Tibial nerve (tissue), 4 donors: Measurements from ENCODE around the gene B9D2. TPM values are rescaled to one million over a fixed set of nuclear protein-coding genes. Genes with fewer than 3 reads are reported as not detected.

Experiments
- DNase-seq, 2 donors: peaks; one replicate each; pipeline ENCODE4 v3.0.0-alpha.2; 2019; ENCODE audit warnings: low spot score in 2 of 2
- H3K27ac ChIP-seq, 4 donors: fragments of 200-600 bp; sonication (generic) in 3 of 4; one replicate each; pipeline ENCODE4 v1.5.1; 2017 to 2019; ENCODE audit warnings: mild to moderate bottlenecking in 1 of 4
- H3K27me3 ChIP-seq, 2 donors: fragments of 200-600 bp; sonication (generic) in 1 of 2; one replicate each; pipeline versions ENCODE4 v1.5.1 to v1.6.0; 2017 to 2019
- H3K36me3 ChIP-seq, 3 donors: fragments of 200-600 bp; sonication (generic); one replicate each; pipeline ENCODE4 v1.5.1; 2018 to 2019
- H3K4me1 ChIP-seq, 4 donors: fragments of 200-600 bp; sonication (generic) in 3 of 4; one replicate each; pipeline ENCODE4 v1.5.1; 2017 to 2019
- H3K4me3 ChIP-seq, 4 donors: fragments of 200-600 bp; sonication (generic) in 3 of 4; one replicate each; pipeline ENCODE4 v1.5.1; 2017 to 2019; ENCODE audit warnings: mild to moderate bottlenecking in 1 of 4, moderate library complexity in 1 of 4
- H3K9me3 ChIP-seq, 4 donors: fragments of 200-600 bp; sonication (generic) in 3 of 4; one replicate each; pipeline ENCODE4 v1.5.1; 2017 to 2019
- EP300 ChIP-seq, 2 donors: sonication (generic); formaldehyde crosslinking; IDR thresholded peaks; one replicate each; pipeline ENCODE4 v1.6.1; 2017; ENCODE audit warnings: antibody characterized with exemption in 2 of 2, mild to moderate bottlenecking in 1 of 2
- POLR2A ChIP-seq, 2 donors: fragments of 450-650 bp; IDR thresholded peaks; one replicate each; pipeline ENCODE4 v1.6.1; 2017; ENCODE audit warnings: antibody characterized with exemption in 2 of 2, mild to moderate bottlenecking in 2 of 2, moderate library complexity in 2 of 2
- WGBS, 2 donors: methylation state at CpG; one replicate each; pipeline ENCODE4 v1.1.5; 2018; 5-methylcytosine and 5-hydroxymethylcytosine counted together
- total RNA-seq, 4 donors: library from RNA; depleted of rRNA; stranded (reverse); fragments of >200 nt; gene quantifications; one replicate each; pipeline ENCODE4 v1.1.0, GENCODE V29; 2016
- TF ChIP-seq, protein P1 (sequence below), 5 experiments: fragments of 200-600 bp in 3 of 5; fragments of 450-650 bp in 2 of 5; sonication (generic) in 3 of 5; IDR thresholded peaks; one replicate each; pipeline ENCODE4 v1.5.1; 2016 to 2019; ENCODE audit warnings: antibody characterized with exemption in 5 of 5, mild to moderate bottlenecking in 3 of 5, moderate library complexity in 2 of 5

Gene B9D2
- total RNA-seq, 4 donors from 2014 or later, result 0.87 to 8.2 (median 3.6) TPM

DNA sequence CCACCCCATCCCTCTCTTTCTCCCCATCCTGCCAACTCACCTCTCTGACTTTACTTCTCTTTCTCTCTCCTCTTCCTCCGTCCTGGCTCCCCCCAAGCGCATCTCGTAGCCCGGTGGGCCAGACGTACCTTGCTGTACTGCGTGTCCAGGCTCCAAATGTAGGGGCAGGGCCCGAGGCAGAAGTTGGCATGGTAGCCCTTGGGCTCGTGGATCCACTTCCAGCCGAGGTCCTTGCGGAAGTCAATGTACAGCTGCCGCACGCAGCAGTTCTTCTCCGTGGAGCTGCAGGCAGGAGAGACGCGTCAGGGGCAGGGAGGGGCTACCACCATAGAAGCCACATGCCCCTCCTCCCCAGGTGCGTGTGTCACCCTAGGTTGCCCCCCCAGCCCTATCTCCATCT lies 31.9 kb downstream of the B9D2 start:
- 91 to 92% methylated on average over 16 of the region's 16 CpGs for WGBS, 2 donors
- Histone ChIP-seq H3K27ac (no peak overlapping the region), H3K36me3 (peaks cover 0 to 47% (median 5%) of the 10 kb centered on the region in 3 donors), H3K27me3 (no peaks in the 10 kb centered on the region), H3K4me3 (no peak overlapping the region), H3K4me1 (peaks cover 0 to 23% (median 12%) of the 10 kb centered on the region in 4 donors), H3K9me3 (no peaks in the 10 kb centered on the region)
- no peak for TF ChIP-seq POLR2A (IDR thresholded peaks at IDR 0.05)
- TF ChIP-seq, protein P1, sequence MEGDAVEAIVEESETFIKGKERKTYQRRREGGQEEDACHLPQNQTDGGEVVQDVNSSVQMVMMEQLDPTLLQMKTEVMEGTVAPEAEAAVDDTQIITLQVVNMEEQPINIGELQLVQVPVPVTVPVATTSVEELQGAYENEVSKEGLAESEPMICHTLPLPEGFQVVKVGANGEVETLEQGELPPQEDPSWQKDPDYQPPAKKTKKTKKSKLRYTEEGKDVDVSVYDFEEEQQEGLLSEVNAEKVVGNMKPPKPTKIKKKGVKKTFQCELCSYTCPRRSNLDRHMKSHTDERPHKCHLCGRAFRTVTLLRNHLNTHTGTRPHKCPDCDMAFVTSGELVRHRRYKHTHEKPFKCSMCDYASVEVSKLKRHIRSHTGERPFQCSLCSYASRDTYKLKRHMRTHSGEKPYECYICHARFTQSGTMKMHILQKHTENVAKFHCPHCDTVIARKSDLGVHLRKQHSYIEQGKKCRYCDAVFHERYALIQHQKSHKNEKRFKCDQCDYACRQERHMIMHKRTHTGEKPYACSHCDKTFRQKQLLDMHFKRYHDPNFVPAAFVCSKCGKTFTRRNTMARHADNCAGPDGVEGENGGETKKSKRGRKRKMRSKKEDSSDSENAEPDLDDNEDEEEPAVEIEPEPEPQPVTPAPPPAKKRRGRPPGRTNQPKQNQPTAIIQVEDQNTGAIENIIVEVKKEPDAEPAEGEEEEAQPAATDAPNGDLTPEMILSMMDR (IDR thresholded peaks at IDR 0.05), result no peak
- TF ChIP-seq EP300 (IDR thresholded peaks at IDR 0.05), result no peak
- no peak for DNase-seq

DNA sequence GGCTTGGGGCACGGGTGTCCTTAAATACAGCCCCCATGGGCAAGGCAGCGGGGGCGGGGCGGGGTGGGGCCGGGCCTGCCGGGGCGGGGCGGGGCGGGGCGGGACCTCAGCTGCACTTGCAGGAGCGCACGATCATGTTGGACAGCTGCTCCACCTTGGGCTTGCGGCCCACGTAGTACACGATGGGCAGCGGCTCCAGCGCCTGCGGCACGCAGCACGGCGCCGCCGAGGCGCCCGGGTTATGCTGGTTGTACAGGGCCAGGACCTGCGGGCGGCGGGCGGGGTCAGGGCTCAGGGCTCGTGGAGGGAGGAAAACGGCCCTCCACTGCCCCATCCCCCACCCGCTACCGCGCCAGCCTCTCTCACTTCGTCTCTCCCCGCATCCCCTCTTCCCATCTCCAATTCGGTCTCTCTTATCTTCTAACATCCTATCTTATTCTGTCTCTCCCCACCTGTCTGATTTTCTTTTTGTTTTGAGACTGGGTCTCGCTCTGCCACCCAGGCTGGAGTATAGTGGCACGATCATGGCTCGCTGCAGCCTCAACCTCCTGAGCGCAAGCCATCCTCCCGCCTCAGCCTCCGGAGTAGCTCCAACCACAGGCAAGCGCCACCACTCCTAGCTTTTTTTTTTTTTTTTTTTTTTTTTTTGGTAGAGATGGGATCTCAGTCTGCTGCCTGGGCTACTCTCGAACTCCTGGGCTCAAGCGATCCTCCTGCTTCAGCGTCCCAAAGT lies 32.8 kb downstream of the B9D2 start:
- TF ChIP-seq EP300 (IDR thresholded peaks at IDR 0.05) (no peak), POLR2A (IDR thresholded peaks at IDR 0.05) (no peak)
- TF ChIP-seq, protein P1 (IDR thresholded peaks at IDR 0.05), result no peak
- peaks cover 0 to 47% (median 5%) of the 10 kb centered on the region in 3 donors for H3K36me3 ChIP-seq
- H3K4me3 ChIP-seq, result no peak overlapping the region
- no peaks in the 10 kb centered on the region for H3K9me3 ChIP-seq
- H3K27me3 ChIP-seq, result no peaks in the 10 kb centered on the region
- 65 to 75% methylated on average over 28 to 46 of the region's 47 CpGs for WGBS, 2 donors
- peaks cover 0 to 32% (median 20%) of the 10 kb centered on the region in 4 donors for H3K4me1 ChIP-seq
- no peak overlapping the region for H3K27ac ChIP-seq
- DNase-seq, result no peak

DNA sequence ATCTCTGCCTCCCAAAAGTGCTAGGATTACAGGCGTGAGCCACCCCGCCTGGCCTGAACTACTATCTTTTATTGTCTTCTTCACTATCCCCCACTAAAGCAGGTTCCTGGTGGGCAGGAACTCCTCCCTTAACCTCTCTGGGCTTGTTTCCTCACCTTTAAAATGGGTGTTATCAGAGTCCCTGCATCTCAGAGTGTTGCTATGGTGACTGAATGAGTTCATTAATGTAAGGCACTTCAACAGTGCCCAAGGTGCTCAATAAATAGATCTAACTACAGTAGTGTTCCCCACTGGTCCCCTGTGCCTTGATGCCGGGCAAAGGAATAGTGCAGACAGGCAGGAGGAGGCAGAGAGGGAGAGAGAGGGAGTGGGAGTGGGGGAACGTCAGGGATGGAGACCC lies 33.5 kb downstream of the B9D2 start:
- no peaks in the 10 kb centered on the region for H3K9me3 ChIP-seq
- H3K36me3 ChIP-seq, result peaks cover 0 to 41% (median 5%) of the 10 kb centered on the region in 3 donors
- WGBS, 2 donors, result 71 to 75% methylated on average over 4 of the region's 4 CpGs
- peaks cover 0 to 38% (median 26%) of the 10 kb centered on the region in 4 donors for H3K4me1 ChIP-seq
- no peaks in the 10 kb centered on the region for H3K27me3 ChIP-seq
- no peak for DNase-seq
- H3K27ac ChIP-seq, result no peak overlapping the region
- no peak overlapping the region for H3K4me3 ChIP-seq
- TF ChIP-seq EP300 (IDR thresholded peaks at IDR 0.05) (no peak), POLR2A (IDR thresholded peaks at IDR 0.05) (no peak)
- TF ChIP-seq, protein P1 (IDR thresholded peaks at IDR 0.05), result no peak

DNA sequence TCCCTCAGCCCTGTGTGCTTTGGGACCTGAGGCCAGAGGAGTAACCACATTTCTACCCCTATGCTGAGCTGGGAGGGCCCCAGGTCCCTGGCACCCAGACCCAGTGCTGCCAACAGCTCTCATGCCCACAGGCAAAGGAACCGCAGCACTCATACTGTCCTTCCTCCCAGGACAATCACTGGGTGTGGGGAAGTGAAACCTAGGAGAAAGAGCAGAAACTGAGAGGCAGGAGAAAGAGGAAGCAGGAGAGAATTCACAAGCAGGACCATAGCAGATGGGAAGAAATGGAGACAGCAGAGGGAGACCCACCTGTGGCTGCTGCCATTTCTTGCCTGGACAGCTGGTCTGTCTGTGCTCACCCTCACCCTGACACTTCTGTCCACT lies 35.1 kb downstream of the B9D2 start:
- H3K4me1 ChIP-seq, result peaks cover 0 to 52% (median 42%) of the 10 kb centered on the region in 4 donors
- peaks cover 0 to 39% (median 5%) of the 10 kb centered on the region in 3 donors for H3K36me3 ChIP-seq
- no peaks in the 10 kb centered on the region for H3K27me3 ChIP-seq
- TF ChIP-seq EP300 (IDR thresholded peaks at IDR 0.05), result peak in 1 of 2 donors; percentile 72
- TF ChIP-seq POLR2A (IDR thresholded peaks at IDR 0.05), result no peak
- DNase-seq, result no peak
- WGBS, 2 donors, result 63 to 68% methylated on average over 1 of the region's 1 CpG
- peak overlapping the region in 3 of 4 donors; percentile 79 to 83 (median 79) for H3K27ac ChIP-seq
- H3K4me3 ChIP-seq, result no peak overlapping the region
- H3K9me3 ChIP-seq, result no peaks in the 10 kb centered on the region

DNA sequence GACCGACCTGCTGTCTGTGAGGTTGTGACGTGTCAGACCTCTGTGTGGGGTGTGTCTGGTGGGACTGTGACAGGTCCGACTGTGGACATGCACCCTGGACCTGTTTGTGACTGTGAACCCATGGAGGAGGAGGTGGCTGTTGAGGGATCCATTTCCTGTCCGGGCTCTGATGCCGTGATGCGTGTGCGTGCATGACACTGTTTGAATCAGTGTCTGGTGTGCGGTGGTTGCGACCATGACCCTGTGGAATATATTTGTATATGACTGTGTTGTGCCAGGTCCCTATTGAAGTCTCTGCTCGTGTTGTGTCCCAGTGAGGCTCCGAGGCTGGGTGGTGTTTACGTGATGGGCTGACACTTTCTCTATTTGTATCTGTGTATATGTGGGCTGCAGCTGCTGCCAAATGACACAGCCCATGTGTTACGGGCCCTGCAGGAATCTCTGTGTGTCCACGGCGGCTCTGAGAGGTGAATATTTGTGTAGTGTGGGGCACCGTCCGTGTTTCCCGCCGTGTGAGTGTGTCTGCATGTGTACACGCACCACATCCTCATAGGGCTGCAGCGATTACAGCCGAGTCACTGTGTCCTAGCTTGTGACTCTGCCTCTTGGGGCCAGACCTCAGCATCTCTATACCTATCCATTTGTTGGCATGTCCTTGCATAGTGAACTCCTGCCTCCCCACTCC lies 35.6 kb downstream of the B9D2 start:
- peaks cover 0 to 42% (median 5%) of the 10 kb centered on the region in 3 donors for H3K36me3 ChIP-seq
- H3K27ac ChIP-seq, result peak overlapping the region; percentile 23 to 83 (median 79)
- no peaks in the 10 kb centered on the region for H3K27me3 ChIP-seq
- DNase-seq, result no peak
- TF ChIP-seq, protein P1 (IDR thresholded peaks at IDR 0.05), result no peak
- TF ChIP-seq EP300 (IDR thresholded peaks at IDR 0.05) (no peak), POLR2A (IDR thresholded peaks at IDR 0.05) (no peak)
- H3K4me3 ChIP-seq, result peak overlapping the region in 1 of 4 donors; percentile 46
- peaks cover 0 to 57% (median 48%) of the 10 kb centered on the region in 4 donors for H3K4me1 ChIP-seq
- WGBS, 2 donors, result 66 to 71% methylated on average over 22 of the region's 22 CpGs
- H3K9me3 ChIP-seq, result no peaks in the 10 kb centered on the region
